WTC11 (cell line): ENCODE results near the gene NTN5. TPM values are rescaled to one million over a fixed set of nuclear protein-coding genes. Genes with fewer than 3 reads are reported as not detected.
A peak's percentile ranks its signal among the peaks of the same experiment; 100 is the strongest.
"Not testable (repeated sequence)": the region's sequence is repeated elsewhere in the genome, so short reads cannot be mapped to it uniquely, and the experiment has no call there.

ENCODE experiments used
- ATAC-seq: fragments of 200-7000 bp; cut with Tn5 transposase; 2 replicates; pipeline ENCODE4 v1.10.0; 2021; ENCODE audit warnings: mild to moderate bottlenecking, moderate library complexity
- CTCF ChIA-PET: fragments of 300-600 bp; sonication (Branson Sonifier 250); formaldehyde crosslinking; loops from one replicate; lab custom pipeline; 2021; ENCODE audit warnings: antibody characterized with exemption; lab: Charles Lee
- POLR2A ChIA-PET: fragments of 350-600 bp; sonication (Branson Sonifier 250); formaldehyde crosslinking; loops from one replicate; lab custom pipeline; 2021; ENCODE audit warnings: antibody characterized with exemption; lab: Charles Lee
- DNase-seq: peaks from one replicate; pipeline ENCODE4 v3.0.0; 2021; ENCODE audit warnings: low spot score
- H3K27ac Mint-ChIP-seq: 2 replicates; pipeline ENCODE4 v1.8.0; 2021; ENCODE audit warnings: mixed read lengths
- H3K27me3 Mint-ChIP-seq: 2 replicates; pipeline ENCODE4 v1.8.0; 2021; ENCODE audit warnings: low read depth, mild to moderate bottlenecking, moderate library complexity, mixed read lengths
- H3K36me3 Mint-ChIP-seq: 2 replicates; pipeline ENCODE4 v1.8.0; 2021; ENCODE audit warnings: mixed read lengths
- H3K4me1 Mint-ChIP-seq: 2 replicates; pipeline ENCODE4 v1.8.0; 2022; ENCODE audit warnings: mixed read lengths
- H3K4me3 Mint-ChIP-seq: 2 replicates; pipeline ENCODE4 v1.8.0; 2021; ENCODE audit warnings: mild to moderate bottlenecking, moderate library complexity, mixed read lengths
- H3K9me3 Mint-ChIP-seq: 2 replicates; pipeline ENCODE4 v1.8.0; 2021; ENCODE audit warnings: mixed read lengths
- AR ChIP-seq: fragments of 250-450 bp; sonication (Bioruptor Pico); IDR thresholded peaks from 2 replicates; pipeline ENCODE4 v1.9.0; 2021; ENCODE audit warnings: mild to moderate bottlenecking
- ATF1 ChIP-seq: sonication (generic); formaldehyde crosslinking; IDR thresholded peaks from 2 replicates; pipeline ENCODE4 v1.8.1; 2023; ENCODE audit warnings: mild to moderate bottlenecking, moderate library complexity, missing genetic modification reagents
- ATF3 ChIP-seq: sonication (generic); formaldehyde crosslinking; conservative IDR thresholded peaks from 2 replicates; pipeline ENCODE4 v1.8.1; 2022; ENCODE audit warnings: mild to moderate bottlenecking, missing genetic modification reagents
- CBFB ChIP-seq: sonication (generic); formaldehyde crosslinking; IDR thresholded peaks from 2 replicates; pipeline ENCODE4 v1.8.1; 2022; ENCODE audit warnings: mild to moderate bottlenecking, low read depth, missing genetic modification reagents
- ESRRA ChIP-seq: sonication (generic); formaldehyde crosslinking; IDR thresholded peaks from 2 replicates; pipeline ENCODE4 v1.8.1; 2022; ENCODE audit warnings: mild to moderate bottlenecking, missing genetic modification reagents, borderline replicate concordance
- ETV6 ChIP-seq: sonication (generic); formaldehyde crosslinking; IDR thresholded peaks from 2 replicates; pipeline ENCODE4 v1.8.1; 2022; ENCODE audit warnings: mild to moderate bottlenecking, missing genetic modification reagents
- FOXK1 ChIP-seq: sonication (generic); formaldehyde crosslinking; IDR thresholded peaks from 2 replicates; pipeline ENCODE4 v1.8.0; 2022; ENCODE audit warnings: mild to moderate bottlenecking, moderate library complexity, missing genetic modification reagents
- FOXP1 ChIP-seq: sonication (generic); formaldehyde crosslinking; IDR thresholded peaks from 2 replicates; pipeline ENCODE4 v1.8.0; 2022; ENCODE audit warnings: missing genetic modification reagents, mild to moderate bottlenecking, moderate library complexity, borderline replicate concordance
- GTF2I ChIP-seq: fragments of 250-450 bp; sonication (Bioruptor Pico); conservative IDR thresholded peaks from 2 replicates; pipeline ENCODE4 v1.4.0; 2021; ENCODE audit warnings: mild to moderate bottlenecking
- HMGA2 ChIP-seq: fragments of 250-450 bp; sonication (Bioruptor Pico); IDR thresholded peaks from 2 replicates; pipeline ENCODE4 v1.4.0; 2021; ENCODE audit warnings: mild to moderate bottlenecking, moderate library complexity
- MLX ChIP-seq: sonication (generic); formaldehyde crosslinking; IDR thresholded peaks from 2 replicates; pipeline ENCODE4 v1.8.1; 2023; ENCODE audit warnings: mild to moderate bottlenecking, missing genetic modification reagents, moderate library complexity
- USF1 ChIP-seq: sonication (generic); formaldehyde crosslinking; IDR thresholded peaks from 2 replicates; pipeline ENCODE4 v1.8.0; 2022; ENCODE audit warnings: mild to moderate bottlenecking, missing genetic modification reagents
- ZBTB43 ChIP-seq: sonication (generic); formaldehyde crosslinking; IDR thresholded peaks from 2 replicates; pipeline ENCODE4 v1.8.1; 2023; ENCODE audit warnings: mild to moderate bottlenecking, missing genetic modification reagents
- ZNF263 ChIP-seq: sonication (generic); formaldehyde crosslinking; IDR thresholded peaks from 2 replicates; pipeline ENCODE4 v1.8.1; 2022; ENCODE audit warnings: low read depth, mild to moderate bottlenecking, moderate library complexity, missing genetic modification reagents
- ZNF671 ChIP-seq: fragments of 250-450 bp; sonication (Bioruptor Pico); IDR thresholded peaks from 2 replicates; pipeline ENCODE4 v1.8.0; 2021; ENCODE audit warnings: mild to moderate bottlenecking
- total RNA-seq: library from RNA; stranded (reverse); gene quantifications from 3 replicates; pipeline ENCODE4 v1.2.3, GENCODE V29; 2021

Gene NTN5
- total RNA-seq, 1 experiment from 2014 or later: 0.28 TPM

GRCh38 chr19:48633148-48634035 is 39.4 kb downstream of the NTN5 start (continued):
- TF ChIP-seq MLX (CRISPR knock-in tag) (no peak), ZBTB43 (CRISPR knock-in tag) (no peak), ZNF263 (CRISPR knock-in tag) (no peak)

- TF ChIP-seq ATF3 (CRISPR knock-in tag): no peak
- no peak for TF ChIP-seq ETV6 (CRISPR knock-in tag)
- no peak for TF ChIP-seq AR (CRISPR knock-in tag)
- no peak for TF ChIP-seq GTF2I (CRISPR knock-in tag)
- no peak for TF ChIP-seq FOXP1 (CRISPR knock-in tag)
- no peak for TF ChIP-seq CBFB (CRISPR knock-in tag)
- TF ChIP-seq ESRRA (CRISPR knock-in tag): no peak
- no peak for TF ChIP-seq HMGA2 (CRISPR knock-in tag)
- TF ChIP-seq ATF1 (CRISPR knock-in tag): no peak
- no peak for TF ChIP-seq FOXK1
- TF ChIP-seq ZNF671: no peak
- no peak for TF ChIP-seq USF1 (CRISPR knock-in tag)
- H3K4me3 Mint-ChIP-seq: no peak overlapping the region
- H3K36me3 Mint-ChIP-seq: no peaks in the 10 kb centered on the region
- H3K4me1 Mint-ChIP-seq: peaks cover 35% of the 10 kb centered on the region
- CTCF ChIA-PET: interaction anchor here (2.3 kb wide), 1 partner anchor 13 kb away, joined by 8 read pairs; the partner anchor contains the start of gene CA11
- no peaks in the 10 kb centered on the region for H3K9me3 Mint-ChIP-seq
- peaks cover 8% of the 10 kb centered on the region for H3K27me3 Mint-ChIP-seq
- DNase-seq (no peak), ATAC-seq (no peak)
- no peak overlapping the region for H3K27ac Mint-ChIP-seq
- POLR2A ChIA-PET: no interaction called here
These were observed 40.1 kb downstream of the NTN5 start for GRCh38 chr19:48632692-48633147.

- H3K9me3 Mint-ChIP-seq, DNase-seq, H3K27ac Mint-ChIP-seq, POLR2A ChIA-PET, H3K27me3 Mint-ChIP-seq, H3K36me3 Mint-ChIP-seq, ATAC-seq: not testable (repeated sequence)
- H3K4me1 Mint-ChIP-seq: peaks cover 34% of the 10 kb centered on the region
- H3K4me3 Mint-ChIP-seq: 0 out of 2 replicates have a peak overlapping the region, but pooled peaks have one; percentile 14
- CTCF ChIA-PET: interaction anchor here (1.1 to 2.3 kb wide), 2 partner anchors 13 to 44 kb away, joined by 4 to 8 read pairs; partner anchors contain the start of gene CA11
These were observed 40.5 kb downstream of the NTN5 start for GRCh38 chr19:48632286-48632685.
